Measurements from ENCODE around the gene ZNF550.

Gene ZNF550

GRCh38 chr19:57559404-57560025 is at the start of gene ZNF550:
Gene ZNF550 (minus strand): TSS chr19:57559863. CDS start chr19:57559682, 181 bp downstream.
- Histone ChIP-seq H3K27me3 (ENCODE audit: insufficient read depth, low read length) (no peaks in the 10 kb centered on the region), H3K79me2 (ENCODE audit: control insufficient read depth, insufficient read depth, low read length, unreplicated experiment) (peaks cover 20% of the 10 kb centered on the region), H3K4me1 (ENCODE audit: control insufficient read depth, insufficient read depth, low read length, unreplicated experiment) (peaks cover 8% of the 10 kb centered on the region), H3K4me3 (ENCODE audit: low read depth, low read length) (peak within 1 kb of the TSS; percentile 87), H2AFZ (ENCODE audit: low read length, unreplicated experiment) (peak within 1 kb of the TSS; percentile 99), H3K36me3 (ENCODE audit: insufficient read depth, low read length) (peaks cover 19% of the 10 kb centered on the region), H3K27ac (ENCODE audit: low read depth, low read length) (peak within 1 kb of the TSS; percentile 96)

GRCh38 chr19:57606931-57607330 is 47.3 kb upstream of the ZNF550 start:
- H3K4me3 ChIP-seq (ENCODE audit: low read depth, low read length) = no peak overlapping the region
- peaks cover 5% of the 10 kb centered on the region for H3K79me2 ChIP-seq (ENCODE audit: control insufficient read depth, insufficient read depth, low read length, unreplicated experiment)
- peaks cover 46% of the 10 kb centered on the region for H3K36me3 ChIP-seq (ENCODE audit: insufficient read depth, low read length)
- no peak overlapping the region for H3K27ac ChIP-seq (ENCODE audit: low read depth, low read length)
- no peaks in the 10 kb centered on the region for H3K27me3 ChIP-seq (ENCODE audit: insufficient read depth, low read length)
- no peaks in the 10 kb centered on the region for H3K4me1 ChIP-seq (ENCODE audit: control insufficient read depth, insufficient read depth, low read length, unreplicated experiment)
- no peak overlapping the region for H2AFZ ChIP-seq (ENCODE audit: low read length, unreplicated experiment)

GRCh38 chr19:57599761-57600383 is 40.2 kb upstream of the ZNF550 start, which contains the start of gene ZNF530:
Gene ZNF530 (plus strand): TSS chr19:57599885. CDS start chr19:57604346, 4,461 bp downstream.
- Histone ChIP-seq H3K36me3 (ENCODE audit: insufficient read depth, low read length) (peaks cover 13% of the 10 kb centered on the region), H3K4me3 (ENCODE audit: low read depth, low read length) (peak within 1 kb of the TSS; percentile 83), H3K27ac (ENCODE audit: low read depth, low read length) (no peak within 1 kb of the TSS), H3K27me3 (ENCODE audit: insufficient read depth, low read length) (no peaks in the 10 kb centered on the region), H3K4me1 (ENCODE audit: control insufficient read depth, insufficient read depth, low read length, unreplicated experiment) (peaks cover 3% of the 10 kb centered on the region), H3K79me2 (ENCODE audit: control insufficient read depth, insufficient read depth, low read length, unreplicated experiment) (peaks cover 21% of the 10 kb centered on the region), H2AFZ (ENCODE audit: low read length, unreplicated experiment) (peak within 1 kb of the TSS; percentile 67)

- H3K4me3 ChIP-seq (ENCODE audit: low read depth, low read length) = peak overlapping the region; percentile 83
- H3K27ac ChIP-seq (ENCODE audit: low read depth, low read length) = no peak overlapping the region
- peaks cover 21% of the 10 kb centered on the region for H3K79me2 ChIP-seq (ENCODE audit: control insufficient read depth, insufficient read depth, low read length, unreplicated experiment)
- H2AFZ ChIP-seq (ENCODE audit: low read length, unreplicated experiment) = peak overlapping the region; percentile 67
- H3K4me1 ChIP-seq (ENCODE audit: control insufficient read depth, insufficient read depth, low read length, unreplicated experiment) = peaks cover 3% of the 10 kb centered on the region
- H3K27me3 ChIP-seq (ENCODE audit: insufficient read depth, low read length) = no peaks in the 10 kb centered on the region
- H3K36me3 ChIP-seq (ENCODE audit: insufficient read depth, low read length) = peaks cover 9% of the 10 kb centered on the region; the same call in 1 of the 2 replicates
These were observed 39.7 kb upstream of the ZNF550 start for GRCh38 chr19:57599377-57599760.

DNA sequence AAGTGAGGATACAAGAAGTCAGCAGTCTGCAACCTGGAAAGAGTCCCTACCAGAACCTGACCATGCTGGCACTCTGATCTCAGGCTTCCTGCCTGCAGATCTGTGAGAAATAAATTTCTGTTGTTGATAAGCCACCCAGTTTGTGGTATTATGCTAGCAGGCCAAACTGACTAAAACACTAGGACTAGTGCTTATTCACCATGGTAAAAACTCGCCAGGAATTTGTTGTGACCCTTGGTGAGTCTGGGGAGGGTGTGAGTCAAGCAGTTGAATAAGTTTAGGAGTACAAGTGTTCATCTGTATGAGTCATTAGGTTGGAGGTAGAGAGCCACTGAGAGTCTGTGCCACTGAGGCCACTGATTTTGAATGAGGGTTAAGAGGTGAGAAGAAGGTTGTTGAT is 27.9 kb upstream of the ZNF550 start:
- Histone ChIP-seq H3K27me3 (ENCODE audit: insufficient read depth, low read length) (no peaks in the 10 kb centered on the region), H3K36me3 (ENCODE audit: insufficient read depth, low read length) (peaks cover 49% of the 10 kb centered on the region), H3K4me1 (ENCODE audit: control insufficient read depth, insufficient read depth, low read length, unreplicated experiment) (no peaks in the 10 kb centered on the region), H2AFZ (ENCODE audit: low read length, unreplicated experiment) (no peak overlapping the region), H3K79me2 (ENCODE audit: control insufficient read depth, insufficient read depth, low read length, unreplicated experiment) (peaks cover 14% of the 10 kb centered on the region), H3K4me3 (ENCODE audit: low read depth, low read length) (no peak overlapping the region), H3K27ac (ENCODE audit: low read depth, low read length) (peak overlapping the region; percentile 40; the same call in 1 of the 2 replicates)

DNA sequence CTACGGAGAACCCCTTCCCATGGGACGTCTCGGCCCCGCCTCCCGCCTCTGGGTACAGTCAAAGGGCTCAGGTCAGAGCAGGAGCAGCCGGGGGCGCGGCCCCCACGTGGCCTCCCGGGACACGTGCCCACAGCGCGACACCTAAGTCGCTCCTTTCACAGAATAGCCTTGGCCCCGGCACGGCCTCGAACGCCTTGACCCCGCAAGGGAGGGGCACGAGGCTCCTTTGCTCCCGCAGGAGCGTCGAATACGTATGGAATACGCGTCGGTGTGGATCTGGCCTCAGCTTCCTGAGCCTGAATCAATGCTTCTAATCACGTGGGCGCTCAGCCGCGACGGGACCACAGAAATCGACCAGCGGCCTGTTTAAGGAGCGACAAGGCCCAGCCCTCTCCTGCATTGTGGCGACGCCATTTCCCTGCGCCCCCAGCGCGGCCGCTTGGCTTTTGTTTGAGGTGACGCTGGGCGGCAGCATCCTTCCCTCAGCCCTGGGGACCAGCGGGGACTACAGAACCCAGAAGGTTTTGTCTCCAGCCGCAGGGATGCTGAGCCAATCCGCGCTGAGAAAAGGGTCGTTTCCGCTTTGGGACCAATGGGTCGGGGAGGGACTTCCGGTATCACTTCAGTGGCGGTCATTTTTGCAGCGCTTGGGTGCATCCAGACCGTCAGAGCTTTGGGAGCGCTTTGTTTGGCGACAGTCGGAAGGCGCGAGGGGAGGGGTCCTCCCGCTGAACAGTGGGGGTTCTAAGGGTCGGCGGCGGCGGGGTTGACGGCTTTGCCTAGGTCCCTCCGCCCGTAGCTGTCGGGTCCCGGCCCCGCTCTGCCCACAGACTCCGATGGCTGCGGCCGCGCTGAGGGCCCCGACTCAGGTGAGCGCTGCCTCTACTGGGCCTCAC is 24.1 kb upstream of the ZNF550 start, which contains the start of gene ZIK1:
Gene ZIK1, plus strand, starts transcription at position 625 of the 896 bp plus-strand sequence. Its CDS starts 212 bp downstream, at position 837.
- H3K4me3 ChIP-seq (ENCODE audit: low read depth, low read length) = peak within 1 kb of the TSS; percentile 95
- peaks cover 14% of the 10 kb centered on the region for H3K79me2 ChIP-seq (ENCODE audit: control insufficient read depth, insufficient read depth, low read length, unreplicated experiment)
- no peaks in the 10 kb centered on the region for H3K4me1 ChIP-seq (ENCODE audit: control insufficient read depth, insufficient read depth, low read length, unreplicated experiment)
- H3K36me3 ChIP-seq (ENCODE audit: insufficient read depth, low read length) = peaks cover 15% of the 10 kb centered on the region
- peak within 1 kb of the TSS; percentile 96 for H2AFZ ChIP-seq (ENCODE audit: low read length, unreplicated experiment)
- H3K27me3 ChIP-seq (ENCODE audit: insufficient read depth, low read length) = no peaks in the 10 kb centered on the region
- H3K27ac ChIP-seq (ENCODE audit: low read depth, low read length) = no peak within 1 kb of the TSS; the same call in 1 of the 2 replicates

GRCh38 chr19:57583104-57583520 is 23.4 kb upstream of the ZNF550 start:
- H3K4me3 ChIP-seq (ENCODE audit: low read depth, low read length) = peak overlapping the region; percentile 95
- H3K36me3 ChIP-seq (ENCODE audit: insufficient read depth, low read length) = peaks cover 9% of the 10 kb centered on the region; the same call in 1 of the 2 replicates
- peaks cover 18% of the 10 kb centered on the region for H3K79me2 ChIP-seq (ENCODE audit: control insufficient read depth, insufficient read depth, low read length, unreplicated experiment)
- H3K4me1 ChIP-seq (ENCODE audit: control insufficient read depth, insufficient read depth, low read length, unreplicated experiment) = no peaks in the 10 kb centered on the region
- peak overlapping the region; percentile 96 for H2AFZ ChIP-seq (ENCODE audit: low read length, unreplicated experiment)
- no peaks in the 10 kb centered on the region for H3K27me3 ChIP-seq (ENCODE audit: insufficient read depth, low read length)
- no peak overlapping the region for H3K27ac ChIP-seq (ENCODE audit: low read depth, low read length)

- H2AFZ ChIP-seq (ENCODE audit: low read length, unreplicated experiment) = peak within 1 kb of the TSS; percentile 55
- H3K4me3 ChIP-seq (ENCODE audit: low read depth, low read length) = peak within 1 kb of the TSS; percentile 79
- no peak within 1 kb of the TSS for H3K27ac ChIP-seq (ENCODE audit: low read depth, low read length)
- H3K27me3 ChIP-seq (ENCODE audit: insufficient read depth, low read length) = no peaks in the 10 kb centered on the region
- peaks cover 20% of the 10 kb centered on the region for H3K79me2 ChIP-seq (ENCODE audit: control insufficient read depth, insufficient read depth, low read length, unreplicated experiment)
- peaks cover 33% of the 10 kb centered on the region for H3K36me3 ChIP-seq (ENCODE audit: insufficient read depth, low read length)
- H3K4me1 ChIP-seq (ENCODE audit: control insufficient read depth, insufficient read depth, low read length, unreplicated experiment) = peaks cover 3% of the 10 kb centered on the region
These were observed 19.0 kb upstream of the ZNF550 start, which contains the start of gene ZNF416 for GRCh38 chr19:57578487-57579205. Gene ZNF416 (minus strand): TSS chr19:57578911. CDS start chr19:57578704, 207 bp downstream.

DNA sequence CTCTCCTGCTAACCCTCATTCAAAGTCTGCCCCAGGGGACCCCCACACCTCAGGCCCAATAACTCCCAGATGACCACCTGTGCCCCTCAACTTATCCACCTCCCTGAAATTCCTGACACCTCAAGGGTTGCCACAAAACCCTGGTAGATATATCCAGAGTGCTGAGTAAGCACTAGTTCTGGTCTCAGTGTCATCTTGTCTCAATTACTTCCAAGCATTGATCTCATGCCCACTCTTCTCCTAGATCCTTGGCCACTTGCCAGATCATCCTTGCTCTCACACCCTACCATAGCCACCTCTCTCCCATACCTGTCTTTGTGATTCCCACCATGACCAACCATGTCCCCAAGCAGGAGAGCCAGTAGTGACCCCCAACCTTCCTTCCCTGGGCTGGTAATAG is 17.0 kb upstream of the ZNF550 start:
- H3K4me3 ChIP-seq (ENCODE audit: low read depth, low read length) = no peak overlapping the region; the same call in 1 of the 2 replicates
- peaks cover 20% of the 10 kb centered on the region for H3K79me2 ChIP-seq (ENCODE audit: control insufficient read depth, insufficient read depth, low read length, unreplicated experiment)

More for the DNA sequence above, 17.0 kb upstream of the ZNF550 start:
- no peaks in the 10 kb centered on the region for H3K27me3 ChIP-seq (ENCODE audit: insufficient read depth, low read length)
- no peak overlapping the region for H2AFZ ChIP-seq (ENCODE audit: low read length, unreplicated experiment)
- H3K27ac ChIP-seq (ENCODE audit: low read depth, low read length) = no peak overlapping the region
- peaks cover 3% of the 10 kb centered on the region for H3K4me1 ChIP-seq (ENCODE audit: control insufficient read depth, insufficient read depth, low read length, unreplicated experiment)
- peaks cover 52% of the 10 kb centered on the region for H3K36me3 ChIP-seq (ENCODE audit: insufficient read depth, low read length)
